Measurements from ENCODE around the gene TCTN2. TPM values are rescaled to one million over a fixed set of nuclear protein-coding genes. Genes with fewer than 3 reads are reported as not detected.

Gene TCTN2
- total and polyA plus RNA-seq, 12 donors: 4.8 to 17.9 (median 8.4) TPM

GRCh38 chr12:123705935-123706334, 35.0 kb downstream of the TCTN2 start:
- H3K9me3 ChIP-seq (replicated peaks in 1 of 3): no peaks in the 10 kb centered on the region
- H3K27ac ChIP-seq: no peak overlapping the region
- no peaks in the 10 kb centered on the region for H3K27me3 ChIP-seq
- WGBS, 4 donors: 75 to 92% (median 85%) methylated on average over 3 of the region's 3 CpGs
- DNase-seq: peak in 1 of 7 donors; percentile 36
- TF ChIP-seq POLR2A (IDR thresholded peaks at IDR 0.05) (no peak), CTCF (IDR thresholded peaks at IDR 0.05) (no peak)
- intact Hi-C loops (cut with DNase I): no loop called here
- no peak overlapping the region for H3K4me3 ChIP-seq
- H3K4me1 ChIP-seq (replicated peaks in 1 of 2): no peaks in the 10 kb centered on the region
- H3K36me3 ChIP-seq (replicated peaks in 1 of 2): no peaks in the 10 kb centered on the region

- no peaks in the 10 kb centered on the region for H3K36me3 ChIP-seq (replicated peaks in 1 of 2)
- no peak for DNase-seq
- TF ChIP-seq CTCF (IDR thresholded peaks at IDR 0.05): no peak
- no peak for TF ChIP-seq POLR2A (IDR thresholded peaks at IDR 0.05)
- H3K4me3 ChIP-seq: no peak overlapping the region
- WGBS, 4 donors: 92 to 98% (median 96%) methylated on average over 4 of the region's 4 CpGs
- H3K27ac ChIP-seq: no peak overlapping the region
- peaks cover 4% of the 10 kb centered on the region in 2 donors for H3K4me1 ChIP-seq (replicated peaks in 1 of 2)
- intact Hi-C loops (cut with DNase I): no loop called here
- no peaks in the 10 kb centered on the region for H3K27me3 ChIP-seq
- H3K9me3 ChIP-seq (replicated peaks in 1 of 3): no peaks in the 10 kb centered on the region
These were observed 36.6 kb downstream of the TCTN2 start for GRCh38 chr12:123707466-123707865.

- WGBS, 4 donors: 0 to 3% (median 1%) methylated on average over 8 to 26 of the region's 26 CpGs
- no peak for TF ChIP-seq POLR2A (IDR thresholded peaks at IDR 0.05)
- TF ChIP-seq CTCF (IDR thresholded peaks at IDR 0.05): no peak
- DNase-seq: no peak
- Histone ChIP-seq H3K36me3 (replicated peaks in 1 of 2) (no peaks in the 10 kb centered on the region), H3K27me3 (no peaks in the 10 kb centered on the region), H3K9me3 (replicated peaks in 1 of 3) (no peaks in the 10 kb centered on the region), H3K27ac (peak overlapping the region in 3 of 5 donors; percentile 60 to 74 (median 68)), H3K4me3 (peak overlapping the region; percentile 42 to 90 (median 68)), H3K4me1 (replicated peaks in 1 of 2) (peaks cover 4 to 21% of the 10 kb centered on the region in 2 donors)
- intact Hi-C loops (cut with DNase I): no loop called here
These were observed 41.9 kb downstream of the TCTN2 start for GRCh38 chr12:123712780-123713319.

- intact Hi-C loops (cut with DNase I): no loop called here
- H3K36me3 ChIP-seq (replicated peaks in 1 of 2): no peaks in the 10 kb centered on the region
- no peak overlapping the region for H3K27ac ChIP-seq
- no peaks in the 10 kb centered on the region for H3K27me3 ChIP-seq
- WGBS, 4 donors: 35 to 47% (median 45%) methylated on average over 6 of the region's 6 CpGs
- H3K4me1 ChIP-seq (replicated peaks in 1 of 2): peaks cover 4 to 21% of the 10 kb centered on the region in 2 donors
- TF ChIP-seq POLR2A (IDR thresholded peaks at IDR 0.05) (no peak), CTCF (IDR thresholded peaks at IDR 0.05) (no peak)
- no peak for DNase-seq
- H3K4me3 ChIP-seq: peak overlapping the region in 1 of 4 donors; percentile 90
- H3K9me3 ChIP-seq (replicated peaks in 1 of 3): no peaks in the 10 kb centered on the region
These were observed 42.5 kb downstream of the TCTN2 start for GRCh38 chr12:123713398-123713797.
